ENCODE data around the gene IGF2BP2.

DNA sequence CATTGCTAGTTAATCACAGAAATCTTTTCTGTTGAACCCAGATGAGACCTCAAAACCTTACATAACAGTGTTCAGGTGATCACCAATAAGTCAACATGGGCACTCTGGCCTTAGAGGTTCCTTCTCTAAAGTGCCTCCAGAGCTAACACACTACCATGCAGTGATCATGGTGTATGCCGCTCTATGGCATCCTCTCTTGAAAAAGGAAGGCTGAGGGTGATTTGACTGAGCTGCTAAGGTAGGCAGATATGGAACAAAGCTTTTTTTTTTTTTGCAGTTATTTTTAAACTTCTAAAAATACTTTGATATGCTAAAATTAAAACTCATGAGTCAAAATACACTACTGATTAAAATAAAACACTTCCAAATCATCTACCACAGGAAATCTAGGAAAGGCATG lies 46.0 kb downstream of the IGF2BP2 start:
- TF ChIP-seq, protein P1, sequence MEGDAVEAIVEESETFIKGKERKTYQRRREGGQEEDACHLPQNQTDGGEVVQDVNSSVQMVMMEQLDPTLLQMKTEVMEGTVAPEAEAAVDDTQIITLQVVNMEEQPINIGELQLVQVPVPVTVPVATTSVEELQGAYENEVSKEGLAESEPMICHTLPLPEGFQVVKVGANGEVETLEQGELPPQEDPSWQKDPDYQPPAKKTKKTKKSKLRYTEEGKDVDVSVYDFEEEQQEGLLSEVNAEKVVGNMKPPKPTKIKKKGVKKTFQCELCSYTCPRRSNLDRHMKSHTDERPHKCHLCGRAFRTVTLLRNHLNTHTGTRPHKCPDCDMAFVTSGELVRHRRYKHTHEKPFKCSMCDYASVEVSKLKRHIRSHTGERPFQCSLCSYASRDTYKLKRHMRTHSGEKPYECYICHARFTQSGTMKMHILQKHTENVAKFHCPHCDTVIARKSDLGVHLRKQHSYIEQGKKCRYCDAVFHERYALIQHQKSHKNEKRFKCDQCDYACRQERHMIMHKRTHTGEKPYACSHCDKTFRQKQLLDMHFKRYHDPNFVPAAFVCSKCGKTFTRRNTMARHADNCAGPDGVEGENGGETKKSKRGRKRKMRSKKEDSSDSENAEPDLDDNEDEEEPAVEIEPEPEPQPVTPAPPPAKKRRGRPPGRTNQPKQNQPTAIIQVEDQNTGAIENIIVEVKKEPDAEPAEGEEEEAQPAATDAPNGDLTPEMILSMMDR (IDR thresholded peaks at IDR 0.05), result no peak
- TF ChIP-seq, protein P2, sequence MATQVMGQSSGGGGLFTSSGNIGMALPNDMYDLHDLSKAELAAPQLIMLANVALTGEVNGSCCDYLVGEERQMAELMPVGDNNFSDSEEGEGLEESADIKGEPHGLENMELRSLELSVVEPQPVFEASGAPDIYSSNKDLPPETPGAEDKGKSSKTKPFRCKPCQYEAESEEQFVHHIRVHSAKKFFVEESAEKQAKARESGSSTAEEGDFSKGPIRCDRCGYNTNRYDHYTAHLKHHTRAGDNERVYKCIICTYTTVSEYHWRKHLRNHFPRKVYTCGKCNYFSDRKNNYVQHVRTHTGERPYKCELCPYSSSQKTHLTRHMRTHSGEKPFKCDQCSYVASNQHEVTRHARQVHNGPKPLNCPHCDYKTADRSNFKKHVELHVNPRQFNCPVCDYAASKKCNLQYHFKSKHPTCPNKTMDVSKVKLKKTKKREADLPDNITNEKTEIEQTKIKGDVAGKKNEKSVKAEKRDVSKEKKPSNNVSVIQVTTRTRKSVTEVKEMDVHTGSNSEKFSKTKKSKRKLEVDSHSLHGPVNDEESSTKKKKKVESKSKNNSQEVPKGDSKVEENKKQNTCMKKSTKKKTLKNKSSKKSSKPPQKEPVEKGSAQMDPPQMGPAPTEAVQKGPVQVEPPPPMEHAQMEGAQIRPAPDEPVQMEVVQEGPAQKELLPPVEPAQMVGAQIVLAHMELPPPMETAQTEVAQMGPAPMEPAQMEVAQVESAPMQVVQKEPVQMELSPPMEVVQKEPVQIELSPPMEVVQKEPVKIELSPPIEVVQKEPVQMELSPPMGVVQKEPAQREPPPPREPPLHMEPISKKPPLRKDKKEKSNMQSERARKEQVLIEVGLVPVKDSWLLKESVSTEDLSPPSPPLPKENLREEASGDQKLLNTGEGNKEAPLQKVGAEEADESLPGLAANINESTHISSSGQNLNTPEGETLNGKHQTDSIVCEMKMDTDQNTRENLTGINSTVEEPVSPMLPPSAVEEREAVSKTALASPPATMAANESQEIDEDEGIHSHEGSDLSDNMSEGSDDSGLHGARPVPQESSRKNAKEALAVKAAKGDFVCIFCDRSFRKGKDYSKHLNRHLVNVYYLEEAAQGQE (IDR thresholded peaks at IDR 0.05; ENCODE audit: insufficient read depth in 1 of 2, low read depth in 2 of 2, low read length in 1 of 2), result no peak
- TF ChIP-seq POLR2AphosphoS5 (IDR thresholded peaks at IDR 0.05; ENCODE audit: low read depth, low read length) (no peak), SIN3A (IDR thresholded peaks at IDR 0.05; ENCODE audit: borderline replicate concordance, insufficient read depth, low read depth, low read length) (no peak), TCF7L2 (IDR thresholded peaks at IDR 0.05; ENCODE audit: low read depth, low read length) (no peak)
